ENCODE results near the gene BORA.

DNA sequence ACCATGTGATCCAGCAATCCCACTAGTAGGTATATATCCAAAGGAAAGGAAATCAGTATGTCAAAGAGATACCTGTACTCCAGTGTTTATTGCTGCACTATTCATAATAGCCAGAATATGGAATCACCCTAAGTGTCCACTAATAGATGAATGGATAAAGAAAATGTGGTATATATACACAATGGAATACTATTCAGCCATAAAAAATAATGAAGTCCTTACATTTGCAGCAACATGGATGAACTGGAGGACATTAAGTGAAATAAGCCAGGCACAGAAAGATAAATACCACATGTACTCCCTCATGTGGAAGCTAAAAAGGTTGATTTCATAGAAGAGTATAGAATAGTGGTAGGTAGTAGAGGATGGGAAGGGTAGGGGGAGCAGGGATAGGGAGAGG is 23.5 kb downstream of the BORA start:
- TF ChIP-seq, protein P1, sequence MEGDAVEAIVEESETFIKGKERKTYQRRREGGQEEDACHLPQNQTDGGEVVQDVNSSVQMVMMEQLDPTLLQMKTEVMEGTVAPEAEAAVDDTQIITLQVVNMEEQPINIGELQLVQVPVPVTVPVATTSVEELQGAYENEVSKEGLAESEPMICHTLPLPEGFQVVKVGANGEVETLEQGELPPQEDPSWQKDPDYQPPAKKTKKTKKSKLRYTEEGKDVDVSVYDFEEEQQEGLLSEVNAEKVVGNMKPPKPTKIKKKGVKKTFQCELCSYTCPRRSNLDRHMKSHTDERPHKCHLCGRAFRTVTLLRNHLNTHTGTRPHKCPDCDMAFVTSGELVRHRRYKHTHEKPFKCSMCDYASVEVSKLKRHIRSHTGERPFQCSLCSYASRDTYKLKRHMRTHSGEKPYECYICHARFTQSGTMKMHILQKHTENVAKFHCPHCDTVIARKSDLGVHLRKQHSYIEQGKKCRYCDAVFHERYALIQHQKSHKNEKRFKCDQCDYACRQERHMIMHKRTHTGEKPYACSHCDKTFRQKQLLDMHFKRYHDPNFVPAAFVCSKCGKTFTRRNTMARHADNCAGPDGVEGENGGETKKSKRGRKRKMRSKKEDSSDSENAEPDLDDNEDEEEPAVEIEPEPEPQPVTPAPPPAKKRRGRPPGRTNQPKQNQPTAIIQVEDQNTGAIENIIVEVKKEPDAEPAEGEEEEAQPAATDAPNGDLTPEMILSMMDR (IDR thresholded peaks at IDR 0.05): no peak
- TF ChIP-seq POLR2A (IDR thresholded peaks at IDR 0.05): no peak
